Upper lobe of left lung (tissue), 6 donors: ENCODE results near the gene IPO8. TPM values are rescaled to one million over a fixed set of nuclear protein-coding genes. Genes with fewer than 3 reads are reported as not detected.

Experiments
- ATAC-seq, 2 donors: fragments of 200-7000 bp; cut with Tn5 transposase; one replicate each; pipeline ENCODE4 v1.9.1; 2022; ENCODE audit warnings: mild to moderate bottlenecking in 2 of 2, moderate library complexity in 2 of 2; ENCODE audit not compliant: low FRiP score in 2 of 2
- DNase-seq, 2 donors: peaks; one replicate each; pipeline ENCODE4 v3.0.0-alpha.2; 2019 to 2020
- H3K27ac ChIP-seq, 4 donors: fragments of 200-600 bp; sonication (generic); one replicate each; pipeline ENCODE4 v1.5.1; 2016 to 2019
- H3K27me3 ChIP-seq, 4 donors: fragments of 200-600 bp; sonication (generic); one replicate each; pipeline ENCODE4 v1.5.1; 2017 to 2019
- H3K36me3 ChIP-seq, 4 donors: fragments of 200-600 bp; sonication (generic); one replicate each; pipeline ENCODE4 v1.5.1; 2016 to 2019
- H3K4me1 ChIP-seq, 4 donors: fragments of 200-600 bp; sonication (generic); one replicate each; pipeline ENCODE4 v1.5.1; 2018 to 2019
- H3K4me3 ChIP-seq, 4 donors: fragments of 200-600 bp; sonication (generic); one replicate each; pipeline ENCODE4 v1.5.1; 2017 to 2019; ENCODE audit warnings: mild to moderate bottlenecking in 2 of 4, moderate library complexity in 1 of 4
- H3K9me3 ChIP-seq, 4 donors: fragments of 200-600 bp; sonication (generic); one replicate each; pipeline ENCODE4 v1.5.1; 2018 to 2019
- CTCF ChIP-seq, 6 experiments: fragments of 450-650 bp in 4 of 6; fragments of 200-600 bp in 2 of 6; sonication (generic) in 2 of 6; IDR thresholded peaks; one replicate each; pipeline ENCODE4 v1.5.1; 2016 to 2019; ENCODE audit warnings: antibody characterized with exemption in 6 of 6
- EP300 ChIP-seq, 4 donors: sonication (generic); formaldehyde crosslinking; IDR thresholded peaks; one replicate each; pipeline ENCODE4 v1.5.1; 2017; ENCODE audit warnings: antibody characterized with exemption in 4 of 4, control low read depth in 2 of 4
- POLR2A ChIP-seq, 4 donors: fragments of 450-650 bp; IDR thresholded peaks; one replicate each; pipeline ENCODE4 v1.5.1; 2016 to 2017; ENCODE audit warnings: antibody characterized with exemption in 4 of 4, mild to moderate bottlenecking in 2 of 4
- POLR2AphosphoS5 ChIP-seq, 2 donors: sonication (generic); formaldehyde crosslinking; IDR thresholded peaks; one replicate each; pipeline ENCODE4 v1.5.1; 2017; ENCODE audit warnings: antibody characterized with exemption in 2 of 2
- WGBS, 2 donors: methylation state at CpG; one replicate each; pipeline ENCODE4 v1.1.5; 2017 to 2018; 5-methylcytosine and 5-hydroxymethylcytosine counted together
- total RNA-seq, 6 donors: library from RNA; depleted of rRNA in 4 of 6; stranded (reverse); fragments of >200 nt in 4 of 6; gene quantifications; one replicate each; pipeline versions ENCODE4 v1.1.0 to v1.2.1, GENCODE V29; 2016 to 2021
- donor health status: DM: no; HTN: no; CAD: no; lungs with moderate emphysema.
- donor health status: DM: no; HTN: yes; CAD: no; lungs with severe emphysema.

Gene IPO8
- total RNA-seq: 10 to 100 TPM; 20.4 to 68.1 (median 48.0) TPM

GRCh38 chr12:30695199-30696102 lies at the start of gene IPO8:
Gene IPO8 (minus strand): TSS chr12:30695869. CDS start chr12:30695647, 222 bp downstream.
- ATAC-seq: peak; percentile 98 to 99
- 0% methylated on average over 38 to 58 of the region's 71 CpGs for WGBS, 2 donors
- TF ChIP-seq CTCF (IDR thresholded peaks at IDR 0.05): peak in 3 of 6 experiments; percentile 11 to 51 (median 41)
- TF ChIP-seq EP300 (IDR thresholded peaks at IDR 0.05): no peak
- peak in 1 of 4 donors; percentile 21 for TF ChIP-seq POLR2A (IDR thresholded peaks at IDR 0.05)
- TF ChIP-seq POLR2AphosphoS5 (IDR thresholded peaks at IDR 0.05): peak; percentile 40 to 77
- H3K27ac ChIP-seq: peak within 1 kb of the TSS; percentile 78 to 91 (median 86)
- no peaks in the 10 kb centered on the region for H3K9me3 ChIP-seq
- H3K27me3 ChIP-seq: no peaks in the 10 kb centered on the region
- no peaks in the 10 kb centered on the region for H3K36me3 ChIP-seq
- H3K4me3 ChIP-seq: peak within 1 kb of the TSS; percentile 84 to 99 (median 96)
- DNase-seq: peak; percentile 95 to 96
- H3K4me1 ChIP-seq: peaks cover 26 to 32% (median 27%) of the 10 kb centered on the region in 4 donors

- ATAC-seq (no peak), DNase-seq (no peak)
- H3K9me3 ChIP-seq: no peaks in the 10 kb centered on the region
- no peak overlapping the region for H3K4me3 ChIP-seq
- no peaks in the 10 kb centered on the region for H3K27me3 ChIP-seq
- peaks cover 0 to 7% (median 2%) of the 10 kb centered on the region in 4 donors for H3K4me1 ChIP-seq
- H3K27ac ChIP-seq: no peak overlapping the region
- no peak for TF ChIP-seq CTCF (IDR thresholded peaks at IDR 0.05)
- TF ChIP-seq POLR2A (IDR thresholded peaks at IDR 0.05): no peak
- TF ChIP-seq POLR2AphosphoS5 (IDR thresholded peaks at IDR 0.05): no peak
- TF ChIP-seq EP300 (IDR thresholded peaks at IDR 0.05): no peak
- peaks cover 0 to 23% (median 0%) of the 10 kb centered on the region in 4 donors for H3K36me3 ChIP-seq
- 98 to 99% methylated on average over 2 of the region's 2 CpGs for WGBS, 2 donors
These were observed 48.7 kb upstream of the IPO8 start for GRCh38 chr12:30744321-30744720.

DNA sequence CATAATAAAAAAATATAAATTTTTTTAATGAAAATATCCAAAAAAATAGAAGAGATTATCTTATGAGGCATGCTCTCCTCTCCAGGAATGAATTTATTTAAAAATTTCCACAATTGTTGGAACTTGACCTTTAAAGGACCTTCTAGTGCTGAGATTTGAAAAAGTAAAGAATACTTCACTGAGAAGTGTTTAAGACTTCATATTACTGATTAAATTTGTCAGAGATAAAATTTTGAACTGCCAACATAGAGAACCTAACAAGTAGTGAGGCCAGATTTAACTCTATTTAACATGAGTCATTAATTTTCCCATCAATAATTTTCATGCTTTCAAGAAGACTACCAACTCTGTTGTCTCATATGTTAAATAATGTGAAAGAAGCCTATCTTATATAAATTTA lies 44.6 kb upstream of the IPO8 start:
- TF ChIP-seq POLR2AphosphoS5 (IDR thresholded peaks at IDR 0.05): no peak
- TF ChIP-seq CTCF (IDR thresholded peaks at IDR 0.05): no peak
- TF ChIP-seq EP300 (IDR thresholded peaks at IDR 0.05): no peak
- no peak for TF ChIP-seq POLR2A (IDR thresholded peaks at IDR 0.05)
- Histone ChIP-seq H3K4me3 (no peak overlapping the region), H3K9me3 (no peaks in the 10 kb centered on the region), H3K36me3 (peaks cover 0 to 17% (median 0%) of the 10 kb centered on the region in 4 donors), H3K4me1 (peaks cover 0 to 7% (median 0%) of the 10 kb centered on the region in 4 donors), H3K27ac (no peak overlapping the region), H3K27me3 (no peaks in the 10 kb centered on the region)
- no peak for DNase-seq
- no peak for ATAC-seq

- no peak for TF ChIP-seq POLR2AphosphoS5 (IDR thresholded peaks at IDR 0.05)
- TF ChIP-seq POLR2A (IDR thresholded peaks at IDR 0.05): no peak
- TF ChIP-seq EP300 (IDR thresholded peaks at IDR 0.05): no peak
- no peak for TF ChIP-seq CTCF (IDR thresholded peaks at IDR 0.05)
- H3K27ac ChIP-seq: no peak overlapping the region
- H3K36me3 ChIP-seq: peaks cover 0 to 19% (median 0%) of the 10 kb centered on the region in 4 donors
- peaks cover 0 to 7% (median 0%) of the 10 kb centered on the region in 4 donors for H3K4me1 ChIP-seq
- no peaks in the 10 kb centered on the region for H3K9me3 ChIP-seq
- no peak overlapping the region for H3K4me3 ChIP-seq
- no peaks in the 10 kb centered on the region for H3K27me3 ChIP-seq
- ATAC-seq: no peak
- DNase-seq: no peak
- 88 to 93% methylated on average over 2 of the region's 2 CpGs for WGBS, 2 donors
These were observed 43.4 kb upstream of the IPO8 start for GRCh38 chr12:30739020-30739419.
